ENCODE data around the gene HOOK1.

DNA sequence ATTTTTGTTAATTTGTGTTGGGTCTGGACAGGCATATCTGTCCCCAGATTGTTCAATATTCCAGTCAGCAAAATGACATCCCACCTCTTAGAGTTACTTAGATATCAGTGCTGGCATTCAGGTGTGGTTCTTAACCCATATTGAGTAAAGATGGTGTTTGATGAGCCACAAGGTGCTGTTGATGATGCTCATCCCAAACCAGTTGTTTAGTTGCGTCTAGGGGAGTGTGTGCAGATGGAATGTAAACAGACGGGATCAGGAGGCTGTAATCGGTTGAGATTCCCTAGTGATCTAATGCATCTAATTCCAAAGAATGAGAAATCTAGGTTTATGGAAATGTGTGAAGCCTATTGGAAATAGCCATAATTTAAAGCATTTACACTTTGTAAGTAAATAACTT lies 1.1 kb downstream of the HOOK1 start:
- TF ChIP-seq SIN3A (IDR thresholded peaks at IDR 0.05; ENCODE audit: borderline replicate concordance, insufficient read depth, low read depth, low read length) = no peak
- TF ChIP-seq POLR2AphosphoS5 (IDR thresholded peaks at IDR 0.05; ENCODE audit: low read depth, low read length) = no peak
- TF ChIP-seq, protein P1, sequence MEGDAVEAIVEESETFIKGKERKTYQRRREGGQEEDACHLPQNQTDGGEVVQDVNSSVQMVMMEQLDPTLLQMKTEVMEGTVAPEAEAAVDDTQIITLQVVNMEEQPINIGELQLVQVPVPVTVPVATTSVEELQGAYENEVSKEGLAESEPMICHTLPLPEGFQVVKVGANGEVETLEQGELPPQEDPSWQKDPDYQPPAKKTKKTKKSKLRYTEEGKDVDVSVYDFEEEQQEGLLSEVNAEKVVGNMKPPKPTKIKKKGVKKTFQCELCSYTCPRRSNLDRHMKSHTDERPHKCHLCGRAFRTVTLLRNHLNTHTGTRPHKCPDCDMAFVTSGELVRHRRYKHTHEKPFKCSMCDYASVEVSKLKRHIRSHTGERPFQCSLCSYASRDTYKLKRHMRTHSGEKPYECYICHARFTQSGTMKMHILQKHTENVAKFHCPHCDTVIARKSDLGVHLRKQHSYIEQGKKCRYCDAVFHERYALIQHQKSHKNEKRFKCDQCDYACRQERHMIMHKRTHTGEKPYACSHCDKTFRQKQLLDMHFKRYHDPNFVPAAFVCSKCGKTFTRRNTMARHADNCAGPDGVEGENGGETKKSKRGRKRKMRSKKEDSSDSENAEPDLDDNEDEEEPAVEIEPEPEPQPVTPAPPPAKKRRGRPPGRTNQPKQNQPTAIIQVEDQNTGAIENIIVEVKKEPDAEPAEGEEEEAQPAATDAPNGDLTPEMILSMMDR (IDR thresholded peaks at IDR 0.05) = no peak
- TF ChIP-seq, protein P2, sequence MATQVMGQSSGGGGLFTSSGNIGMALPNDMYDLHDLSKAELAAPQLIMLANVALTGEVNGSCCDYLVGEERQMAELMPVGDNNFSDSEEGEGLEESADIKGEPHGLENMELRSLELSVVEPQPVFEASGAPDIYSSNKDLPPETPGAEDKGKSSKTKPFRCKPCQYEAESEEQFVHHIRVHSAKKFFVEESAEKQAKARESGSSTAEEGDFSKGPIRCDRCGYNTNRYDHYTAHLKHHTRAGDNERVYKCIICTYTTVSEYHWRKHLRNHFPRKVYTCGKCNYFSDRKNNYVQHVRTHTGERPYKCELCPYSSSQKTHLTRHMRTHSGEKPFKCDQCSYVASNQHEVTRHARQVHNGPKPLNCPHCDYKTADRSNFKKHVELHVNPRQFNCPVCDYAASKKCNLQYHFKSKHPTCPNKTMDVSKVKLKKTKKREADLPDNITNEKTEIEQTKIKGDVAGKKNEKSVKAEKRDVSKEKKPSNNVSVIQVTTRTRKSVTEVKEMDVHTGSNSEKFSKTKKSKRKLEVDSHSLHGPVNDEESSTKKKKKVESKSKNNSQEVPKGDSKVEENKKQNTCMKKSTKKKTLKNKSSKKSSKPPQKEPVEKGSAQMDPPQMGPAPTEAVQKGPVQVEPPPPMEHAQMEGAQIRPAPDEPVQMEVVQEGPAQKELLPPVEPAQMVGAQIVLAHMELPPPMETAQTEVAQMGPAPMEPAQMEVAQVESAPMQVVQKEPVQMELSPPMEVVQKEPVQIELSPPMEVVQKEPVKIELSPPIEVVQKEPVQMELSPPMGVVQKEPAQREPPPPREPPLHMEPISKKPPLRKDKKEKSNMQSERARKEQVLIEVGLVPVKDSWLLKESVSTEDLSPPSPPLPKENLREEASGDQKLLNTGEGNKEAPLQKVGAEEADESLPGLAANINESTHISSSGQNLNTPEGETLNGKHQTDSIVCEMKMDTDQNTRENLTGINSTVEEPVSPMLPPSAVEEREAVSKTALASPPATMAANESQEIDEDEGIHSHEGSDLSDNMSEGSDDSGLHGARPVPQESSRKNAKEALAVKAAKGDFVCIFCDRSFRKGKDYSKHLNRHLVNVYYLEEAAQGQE (IDR thresholded peaks at IDR 0.05; ENCODE audit: insufficient read depth in 1 of 2, low read depth in 2 of 2, low read length in 1 of 2) = no peak
